ENCODE data around the gene CHST8. TPM values are rescaled to one million over a fixed set of nuclear protein-coding genes. Genes with fewer than 3 reads are reported as not detected.
"Not testable (repeated sequence)": the region's sequence is repeated elsewhere in the genome, so short reads cannot be mapped to it uniquely, and the experiment has no call there.

Gene CHST8
- total RNA-seq, 2 experiments from 2014 or later = not detected

GRCh38 chr19:33688171-33688992 lies 66.6 kb downstream of the CHST8 start:
- DNase-seq = no peak
- H3K4me3 Mint-ChIP-seq = no peak overlapping the region
- no peaks in the 10 kb centered on the region for H3K9me3 Mint-ChIP-seq
- H3K27ac Mint-ChIP-seq = no peak overlapping the region
- CTCF ChIA-PET = interaction anchor here (0.6 kb wide), 1 partner anchor 1016 kb away, joined by 3 read pairs; no protein-coding TSS in a partner anchor
- H3K4me1 Mint-ChIP-seq = no peaks in the 10 kb centered on the region
- no peaks in the 10 kb centered on the region for H3K36me3 Mint-ChIP-seq (ENCODE audit: low read depth)
- H3K27me3 Mint-ChIP-seq = peaks cover 5% of the 10 kb centered on the region
- POLR2A ChIA-PET = no interaction called here

GRCh38 chr19:33689138-33689746 lies 67.5 kb downstream of the CHST8 start:
- Mint-ChIP-seq H3K27ac (no peak overlapping the region), H3K36me3 (ENCODE audit: low read depth) (no peaks in the 10 kb centered on the region), H3K9me3 (no peaks in the 10 kb centered on the region), H3K27me3 (peaks cover 5% of the 10 kb centered on the region), H3K4me3 (no peak overlapping the region), H3K4me1 (no peaks in the 10 kb centered on the region)
- DNase-seq = no peak
- CTCF ChIA-PET = no interaction called here
- POLR2A ChIA-PET = no interaction called here

GRCh38 chr19:33689868-33690267 lies 68.1 kb downstream of the CHST8 start:
- Mint-ChIP-seq H3K9me3 (no peaks in the 10 kb centered on the region), H3K4me3 (no peak overlapping the region), H3K27me3 (peaks cover 3% of the 10 kb centered on the region), H3K27ac (no peak overlapping the region), H3K4me1 (no peaks in the 10 kb centered on the region), H3K36me3 (ENCODE audit: low read depth) (no peaks in the 10 kb centered on the region)
- DNase-seq = no peak
- ChIA-PET POLR2A (no interaction called here), CTCF (no interaction called here)

GRCh38 chr19:33690378-33691029 lies 68.8 kb downstream of the CHST8 start:
- Mint-ChIP-seq H3K36me3 (ENCODE audit: low read depth) (no peaks in the 10 kb centered on the region), H3K9me3 (no peaks in the 10 kb centered on the region), H3K27ac (no peak overlapping the region), H3K4me1 (no peaks in the 10 kb centered on the region), H3K27me3 (peaks cover under 1% of the 10 kb centered on the region), H3K4me3 (no peak overlapping the region)
- no peak for DNase-seq
- POLR2A ChIA-PET = no interaction called here
- CTCF ChIA-PET = no interaction called here

GRCh38 chr19:33691030-33691427 lies 69.3 kb downstream of the CHST8 start:
- Mint-ChIP-seq H3K4me3 (no peak overlapping the region), H3K27me3 (no peaks in the 10 kb centered on the region), H3K27ac (no peak overlapping the region), H3K4me1 (no peaks in the 10 kb centered on the region), H3K9me3 (no peaks in the 10 kb centered on the region), H3K36me3 (ENCODE audit: low read depth) (no peaks in the 10 kb centered on the region)
- ChIA-PET CTCF (no interaction called here), POLR2A (no interaction called here)
- no peak for DNase-seq

- no peaks in the 10 kb centered on the region for H3K4me1 Mint-ChIP-seq
- no peak overlapping the region for H3K27ac Mint-ChIP-seq
- no peak overlapping the region for H3K4me3 Mint-ChIP-seq
- CTCF ChIA-PET = no interaction called here
- DNase-seq = no peak
- no peaks in the 10 kb centered on the region for H3K27me3 Mint-ChIP-seq
- H3K9me3 Mint-ChIP-seq = no peaks in the 10 kb centered on the region
- POLR2A ChIA-PET = no interaction called here
- H3K36me3 Mint-ChIP-seq (ENCODE audit: low read depth) = no peaks in the 10 kb centered on the region
Observed at GRCh38 chr19:33691736-33692135, 70.0 kb downstream of the CHST8 start.

GRCh38 chr19:33693678-33694077 lies 71.9 kb downstream of the CHST8 start:
- H3K4me1 Mint-ChIP-seq = no peaks in the 10 kb centered on the region
- no peaks in the 10 kb centered on the region for H3K36me3 Mint-ChIP-seq (ENCODE audit: low read depth)
- DNase-seq = no peak
- ChIA-PET CTCF (no interaction called here), POLR2A (no interaction called here)
- no peak overlapping the region for H3K4me3 Mint-ChIP-seq
- no peak overlapping the region for H3K27ac Mint-ChIP-seq
- no peaks in the 10 kb centered on the region for H3K9me3 Mint-ChIP-seq
- no peaks in the 10 kb centered on the region for H3K27me3 Mint-ChIP-seq

GRCh38 chr19:33695547-33695946 lies 73.8 kb downstream of the CHST8 start:
- H3K9me3 Mint-ChIP-seq; CTCF ChIA-PET; H3K4me3 Mint-ChIP-seq; DNase-seq; H3K27me3 Mint-ChIP-seq; POLR2A ChIA-PET; H3K4me1 Mint-ChIP-seq; H3K27ac Mint-ChIP-seq; H3K36me3 Mint-ChIP-seq (ENCODE audit: low read depth): not testable (repeated sequence)

GRCh38 chr19:33697766-33698165 lies 76.0 kb downstream of the CHST8 start:
- Mint-ChIP-seq H3K4me3 (no peak overlapping the region), H3K4me1 (no peaks in the 10 kb centered on the region), H3K27ac (no peak overlapping the region), H3K36me3 (ENCODE audit: low read depth) (no peaks in the 10 kb centered on the region), H3K9me3 (no peaks in the 10 kb centered on the region), H3K27me3 (no peaks in the 10 kb centered on the region)
- DNase-seq = no peak
- ChIA-PET POLR2A (no interaction called here), CTCF (no interaction called here)

GRCh38 chr19:33698576-33699435 lies 77.1 kb downstream of the CHST8 start:
- ChIA-PET CTCF (interaction anchor here (0.6 kb wide), 1 partner anchor 574 kb away, joined by 3 read pairs; no protein-coding TSS in a partner anchor), POLR2A (no interaction called here)
- Mint-ChIP-seq H3K4me3 (no peak overlapping the region), H3K27ac (no peak overlapping the region), H3K4me1 (no peaks in the 10 kb centered on the region), H3K9me3 (no peaks in the 10 kb centered on the region), H3K27me3 (no peaks in the 10 kb centered on the region), H3K36me3 (ENCODE audit: low read depth) (no peaks in the 10 kb centered on the region)
- no peak for DNase-seq

GRCh38 chr19:33699754-33700407 lies 78.1 kb downstream of the CHST8 start:
- H3K36me3 Mint-ChIP-seq (ENCODE audit: low read depth) = no peaks in the 10 kb centered on the region
- no peaks in the 10 kb centered on the region for H3K4me1 Mint-ChIP-seq
- no peak for DNase-seq
- no peaks in the 10 kb centered on the region for H3K27me3 Mint-ChIP-seq
- H3K4me3 Mint-ChIP-seq = no peak overlapping the region
- CTCF ChIA-PET = no interaction called here
- no peaks in the 10 kb centered on the region for H3K9me3 Mint-ChIP-seq
- POLR2A ChIA-PET = no interaction called here
- H3K27ac Mint-ChIP-seq = no peak overlapping the region

- Mint-ChIP-seq H3K27ac (no peak overlapping the region), H3K4me3 (no peak overlapping the region), H3K9me3 (no peaks in the 10 kb centered on the region), H3K4me1 (no peaks in the 10 kb centered on the region), H3K36me3 (ENCODE audit: low read depth) (no peaks in the 10 kb centered on the region), H3K27me3 (no peaks in the 10 kb centered on the region)
- ChIA-PET POLR2A (no interaction called here), CTCF (no interaction called here)
- no peak for DNase-seq
Observed at GRCh38 chr19:33700408-33701013, 78.8 kb downstream of the CHST8 start.
